PC-3 (cell line): Measurements from ENCODE around the gene ELF4. TPM values are rescaled to one million over a fixed set of nuclear protein-coding genes. Genes with fewer than 3 reads are reported as not detected.

Experiments
- ATAC-seq: fragments of 200-7000 bp; cut with Tn5 transposase; 2 replicates; pipeline ENCODE4 v1.9.1; 2020; ENCODE audit warnings: mild to moderate bottlenecking, moderate library complexity
- BruUV-seq: library from RNA; stranded (reverse); fragments of 400-500 nt; replicated peaks from 2 replicates; lab custom pipeline; 2021; lab: Mats Ljungman, UMichigan
- CTCF ChIA-PET: fragments of 300-600 bp; sonication (Branson Sonifier 250); formaldehyde crosslinking; loops from one replicate; lab custom pipeline; 2022; ENCODE audit warnings: antibody characterized with exemption; lab: Charles Lee
- POLR2A ChIA-PET: fragments of 300-600 bp; sonication (Branson Sonifier 250); formaldehyde crosslinking; loops from one replicate; lab custom pipeline; 2022; ENCODE audit warnings: antibody characterized with exemption; ENCODE audit not compliant: unreplicated experiment; lab: Charles Lee
- DNase-seq: peaks from one replicate; pipeline ENCODE4 v3.0.0-alpha.2; 2015
- H2AFZ ChIP-seq: fragments of 300-600 bp; sonication (generic); 2 replicates; pipeline ENCODE4 v1.6.0; 2016; ENCODE audit warnings: antibody characterized with exemption, low read length
- H3F3A ChIP-seq: fragments of 300-600 bp; sonication (generic); one replicate; pipeline ENCODE4 v1.6.0; 2017; ENCODE audit warnings: antibody characterized with exemption, low read length, control low read depth, mild to moderate bottlenecking; ENCODE audit not compliant: unreplicated experiment
- H3K27ac ChIP-seq: fragments of 300-600 bp; sonication (generic); 2 replicates; pipeline ENCODE4 v1.5.1; 2016; ENCODE audit warnings: mild to moderate bottlenecking, low read length
- H3K27me3 ChIP-seq: fragments of 300-600 bp; sonication (generic); 2 replicates; pipeline ENCODE4 v1.6.1; 2016; ENCODE audit warnings: low read length, mixed read lengths
- H3K36me3 ChIP-seq: fragments of 300-600 bp; sonication (generic); 2 replicates; pipeline ENCODE4 v1.6.1; 2016; ENCODE audit warnings: low read depth, mixed run types, low read length, mixed read lengths
- H3K4me1 ChIP-seq: fragments of 300-600 bp; sonication (generic); 2 replicates; pipeline ENCODE4 v1.5.1; 2016; ENCODE audit warnings: low read length; ENCODE audit not compliant: insufficient read depth
- H3K4me2 ChIP-seq: fragments of 300-600 bp; sonication (generic); 2 replicates; pipeline ENCODE4 v1.6.0; 2016; ENCODE audit warnings: low read length
- H3K4me3 ChIP-seq: fragments of 300-600 bp; sonication (generic); 2 replicates; pipeline ENCODE4 v1.5.1; 2016; ENCODE audit warnings: mild to moderate bottlenecking, low read length, mixed read lengths
- H3K79me2 ChIP-seq: fragments of 300-600 bp; sonication (generic); 2 replicates; pipeline ENCODE4 v1.6.1; 2017; ENCODE audit warnings: low read length, mixed read lengths
- H3K9ac ChIP-seq: fragments of 300-600 bp; sonication (generic); 2 replicates; pipeline ENCODE4 v1.6.0; 2016; ENCODE audit warnings: mild to moderate bottlenecking, low read length
- H3K9me2 ChIP-seq: fragments of 300-600 bp; sonication (generic); replicated peaks from 2 replicates; pipeline ENCODE4 v1.6.1; 2016; ENCODE audit warnings: mixed run types, low read length, mixed read lengths
- H3K9me3 ChIP-seq: fragments of 300-600 bp; sonication (generic); 2 replicates; pipeline ENCODE4 v1.6.1; 2016; ENCODE audit warnings: low read length, mixed read lengths
- H4K20me1 ChIP-seq: fragments of 300-600 bp; sonication (generic); 2 replicates; pipeline ENCODE4 v1.6.1; 2016; ENCODE audit warnings: low read length, mixed read lengths
- EZH2 ChIP-seq: fragments of 300-600 bp; sonication (generic); IDR thresholded peaks from one replicate; pipeline ENCODE4 v1.6.1; 2017; ENCODE audit warnings: antibody characterized with exemption, mild to moderate bottlenecking, low read length; ENCODE audit not compliant: unreplicated experiment
- EZH2phosphoT487 ChIP-seq: fragments of 300-600 bp; sonication (generic); IDR thresholded peaks from 2 replicates; pipeline ENCODE4 v1.6.1; 2018; ENCODE audit warnings: mild to moderate bottlenecking, antibody characterized with exemption, low read length, borderline replicate concordance
- intact Hi-C: fragments of 100-400 bp; cut with micrococcal nuclease; formaldehyde crosslinking; loops from 2 replicates; pipeline ENCODE4 v1.9.0; 2023
- total RNA-seq: library from RNA; depleted of rRNA; stranded (reverse); fragments of >200 nt; gene quantifications from 2 replicates; pipeline ENCODE4 v1.2.3, GENCODE V29; 2014
- TF ChIP-seq, protein P1 (sequence below): fragments of 300-600 bp; sonication (generic); conservative IDR thresholded peaks from 2 replicates; pipeline ENCODE4 v1.5.1; 2017; ENCODE audit warnings: antibody characterized with exemption, low read depth, mild to moderate bottlenecking, low read length

ELF4 gene
- total RNA-seq, 1 experiment from 2014 or later: 23.4 TPM

- peak overlapping the region; percentile 98 for H3K4me2 ChIP-seq
- H3K9me3 ChIP-seq: no peaks in the 10 kb centered on the region
- no TSS peak for BruUV-seq
- peak overlapping the region; percentile 90 for H3K4me3 ChIP-seq
- H3K27me3 ChIP-seq: no peaks in the 10 kb centered on the region
- no peaks in the 10 kb centered on the region for H3K9me2 ChIP-seq
- peak overlapping the region; percentile 98 for H3K9ac ChIP-seq
- H4K20me1 ChIP-seq: peaks cover 11% of the 10 kb centered on the region; the same call in 1 of the 2 replicates
- peak; percentile 3 for ATAC-seq
- ChIA-PET POLR2A (no interaction called here), CTCF (interaction anchor here (0.6 to 0.8 kb wide), 2 partner anchors 49 to 391 kb away, joined by 3 read pairs; no protein-coding TSS in a partner anchor)
- H3K79me2 ChIP-seq: peaks cover 53% of the 10 kb centered on the region
- H3K36me3 ChIP-seq: no peaks in the 10 kb centered on the region
- H3F3A ChIP-seq: no peaks in the 10 kb centered on the region
- intact Hi-C loops: loop anchor here (10.0 kb wide), 1 partner anchor 55 kb away; the partner anchor contains the start of gene AIFM1
- peaks cover 30% of the 10 kb centered on the region for H3K4me1 ChIP-seq
- H3K27ac ChIP-seq: peak overlapping the region; percentile 87
- H2AFZ ChIP-seq: peak overlapping the region; percentile 55
- peak; percentile 21 for DNase-seq
- no peak for TF ChIP-seq EZH2
- no peak for TF ChIP-seq EZH2phosphoT487
- TF ChIP-seq, protein P1, sequence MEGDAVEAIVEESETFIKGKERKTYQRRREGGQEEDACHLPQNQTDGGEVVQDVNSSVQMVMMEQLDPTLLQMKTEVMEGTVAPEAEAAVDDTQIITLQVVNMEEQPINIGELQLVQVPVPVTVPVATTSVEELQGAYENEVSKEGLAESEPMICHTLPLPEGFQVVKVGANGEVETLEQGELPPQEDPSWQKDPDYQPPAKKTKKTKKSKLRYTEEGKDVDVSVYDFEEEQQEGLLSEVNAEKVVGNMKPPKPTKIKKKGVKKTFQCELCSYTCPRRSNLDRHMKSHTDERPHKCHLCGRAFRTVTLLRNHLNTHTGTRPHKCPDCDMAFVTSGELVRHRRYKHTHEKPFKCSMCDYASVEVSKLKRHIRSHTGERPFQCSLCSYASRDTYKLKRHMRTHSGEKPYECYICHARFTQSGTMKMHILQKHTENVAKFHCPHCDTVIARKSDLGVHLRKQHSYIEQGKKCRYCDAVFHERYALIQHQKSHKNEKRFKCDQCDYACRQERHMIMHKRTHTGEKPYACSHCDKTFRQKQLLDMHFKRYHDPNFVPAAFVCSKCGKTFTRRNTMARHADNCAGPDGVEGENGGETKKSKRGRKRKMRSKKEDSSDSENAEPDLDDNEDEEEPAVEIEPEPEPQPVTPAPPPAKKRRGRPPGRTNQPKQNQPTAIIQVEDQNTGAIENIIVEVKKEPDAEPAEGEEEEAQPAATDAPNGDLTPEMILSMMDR: no peak
Observed at GRCh38 chrX:130109429-130110378, 593 bp downstream of the ELF4 start.

GRCh38 chrX:130108647-130109428, 1.5 kb downstream of the ELF4 start:
- CTCF ChIA-PET: interaction anchor here (0.5 to 0.8 kb wide), 3 partner anchors 48 to 390 kb away, joined by 3 to 4 read pairs (median 3); no protein-coding TSS in a partner anchor
- peaks cover 11% of the 10 kb centered on the region; the same call in 1 of the 2 replicates for H4K20me1 ChIP-seq

More at GRCh38 chrX:130108647-130109428, 1.5 kb downstream of the ELF4 start:
- peak; percentile 44 for DNase-seq
- peaks cover 21% of the 10 kb centered on the region for H3K4me1 ChIP-seq
- TF ChIP-seq, protein P1: peak; percentile 34
- no peak for TF ChIP-seq EZH2phosphoT487
- no peaks in the 10 kb centered on the region for H3K9me3 ChIP-seq
- peak; percentile 39 for ATAC-seq
- TSS peak; percentile 34 for BruUV-seq
- H3K4me3 ChIP-seq: peak overlapping the region; percentile 90
- no peaks in the 10 kb centered on the region for H3K27me3 ChIP-seq
- no peaks in the 10 kb centered on the region for H3K9me2 ChIP-seq
- peak overlapping the region; percentile 87 for H3K27ac ChIP-seq
- POLR2A ChIA-PET: no interaction called here
- peaks cover 61% of the 10 kb centered on the region for H3K79me2 ChIP-seq
- peak overlapping the region; percentile 98 for H3K4me2 ChIP-seq
- intact Hi-C loops: no loop called here
- H3K9ac ChIP-seq: peak overlapping the region; percentile 98
- H3F3A ChIP-seq: no peaks in the 10 kb centered on the region
- H2AFZ ChIP-seq: no peak overlapping the region
- no peaks in the 10 kb centered on the region for H3K36me3 ChIP-seq
